ENCODE measurements around the gene ADGRL4. TPM values are rescaled to one million over a fixed set of nuclear protein-coding genes. Genes with fewer than 3 reads are reported as not detected.
"Not testable (repeated sequence)": the region's sequence is repeated elsewhere in the genome, so short reads cannot be mapped to it uniquely, and the experiment has no call there.

The ADGRL4 gene
- total RNA-seq, 2 experiments from 2014 or later = not detected

- Mint-ChIP-seq H3K4me3 (no peak overlapping the region), H3K9me3 (peaks cover 1% of the 10 kb centered on the region), H3K27ac (no peak overlapping the region), H3K27me3 (no peaks in the 10 kb centered on the region), H3K36me3 (no peaks in the 10 kb centered on the region), H3K4me1 (no peaks in the 10 kb centered on the region)
- no peak for DNase-seq
Observed at GRCh38 chr1:78980511-78980910, 26.0 kb downstream of the ADGRL4 start.

DNA sequence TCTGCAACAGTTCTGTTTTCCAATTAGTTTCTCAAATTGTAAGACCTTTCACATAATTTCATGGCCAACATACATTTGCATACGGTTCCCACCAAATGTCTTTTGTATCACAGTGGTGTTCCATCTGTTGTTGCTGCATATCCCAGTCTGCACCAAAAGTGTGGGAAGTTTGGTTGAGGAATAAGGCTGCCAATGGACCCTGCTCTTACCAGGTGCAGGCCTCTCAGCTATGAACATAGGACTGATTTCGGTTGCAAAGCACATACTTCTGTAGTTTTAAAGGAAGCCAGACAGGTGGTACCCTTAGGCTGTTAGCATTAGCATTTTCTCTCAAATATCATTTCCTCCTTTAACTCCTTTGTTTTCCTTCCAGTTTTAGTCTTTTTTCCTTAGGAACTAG is 33.8 kb downstream of the ADGRL4 start:
- H3K9me3 Mint-ChIP-seq = no peaks in the 10 kb centered on the region
- H3K27ac Mint-ChIP-seq = no peak overlapping the region
- no peaks in the 10 kb centered on the region for H3K27me3 Mint-ChIP-seq
- H3K4me1 Mint-ChIP-seq = no peaks in the 10 kb centered on the region
- no peaks in the 10 kb centered on the region for H3K36me3 Mint-ChIP-seq
- DNase-seq = no peak
- no peak overlapping the region for H3K4me3 Mint-ChIP-seq

GRCh38 chr1:78967091-78967490 is 39.4 kb downstream of the ADGRL4 start:
- not testable (repeated sequence) for H3K27me3 Mint-ChIP-seq, H3K27ac Mint-ChIP-seq, H3K36me3 Mint-ChIP-seq, H3K4me1 Mint-ChIP-seq, H3K4me3 Mint-ChIP-seq, DNase-seq, H3K9me3 Mint-ChIP-seq

DNA sequence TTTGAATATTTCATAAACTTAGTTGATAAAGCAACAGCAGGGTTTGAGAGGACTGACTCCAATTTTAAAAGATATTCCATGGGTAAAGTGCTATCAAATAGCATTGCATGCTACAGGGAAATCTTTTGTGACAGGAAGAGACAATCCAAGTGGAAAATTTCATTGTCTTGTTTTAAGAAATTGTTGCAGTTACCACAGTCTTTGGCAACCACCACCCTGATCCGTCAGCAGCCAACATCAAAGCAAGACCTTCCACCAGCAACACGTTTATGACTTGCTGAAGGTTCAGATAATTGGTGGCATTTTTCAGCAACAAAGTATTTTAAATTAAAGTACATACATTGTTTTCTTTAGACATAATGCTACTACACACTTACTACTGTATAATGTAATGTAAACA is 47.8 kb downstream of the ADGRL4 start:
- Mint-ChIP-seq H3K27ac (no peak overlapping the region), H3K27me3 (no peaks in the 10 kb centered on the region), H3K4me1 (no peaks in the 10 kb centered on the region), H3K4me3 (no peak overlapping the region), H3K9me3 (peaks cover 5% of the 10 kb centered on the region), H3K36me3 (no peaks in the 10 kb centered on the region)
- DNase-seq = no peak

DNA sequence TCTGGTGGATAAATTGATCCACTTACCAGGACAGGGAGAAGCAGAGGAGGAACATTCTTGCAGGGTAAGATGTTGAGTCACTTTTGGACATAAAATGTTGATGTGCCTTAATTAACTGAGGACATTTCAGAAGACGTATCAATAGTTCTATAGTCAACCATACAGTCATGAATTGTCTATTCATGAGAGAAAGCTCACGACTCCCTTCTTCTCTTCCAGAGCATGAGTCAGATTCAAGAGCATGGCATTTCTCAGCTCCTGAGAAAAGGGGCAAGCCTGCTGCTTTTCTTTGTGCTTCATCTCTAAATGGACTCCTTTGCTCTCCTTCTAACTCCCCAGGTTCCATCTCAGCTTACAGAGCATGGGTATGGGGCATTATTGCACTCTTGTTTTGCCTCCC is 55.7 kb downstream of the ADGRL4 start:
- Mint-ChIP-seq H3K27me3 (no peaks in the 10 kb centered on the region), H3K27ac (no peak overlapping the region), H3K9me3 (peaks cover 3% of the 10 kb centered on the region), H3K36me3 (no peaks in the 10 kb centered on the region), H3K4me1 (no peaks in the 10 kb centered on the region), H3K4me3 (no peak overlapping the region)
- DNase-seq = no peak

DNA sequence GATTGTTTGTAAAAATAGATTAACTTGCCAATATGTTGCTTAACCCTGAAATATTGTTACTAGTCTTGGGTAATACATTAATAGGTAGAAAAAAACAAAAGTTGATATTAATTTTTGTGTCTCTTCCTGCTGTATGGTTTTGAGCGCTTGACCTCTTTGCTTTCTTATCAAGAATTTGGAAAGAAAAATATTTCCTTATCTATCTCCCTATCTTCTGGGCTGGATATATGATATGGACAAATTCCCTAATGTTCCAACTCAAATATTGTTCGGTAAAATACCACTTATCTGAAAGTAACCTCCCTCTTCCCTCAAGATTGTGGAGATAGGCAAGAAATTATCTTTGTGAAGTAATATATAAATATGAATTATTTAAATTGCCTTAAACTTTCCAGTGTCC is 57.3 kb downstream of the ADGRL4 start:
- Mint-ChIP-seq H3K27me3 (no peaks in the 10 kb centered on the region), H3K27ac (no peak overlapping the region), H3K4me1 (no peaks in the 10 kb centered on the region), H3K4me3 (no peak overlapping the region), H3K9me3 (peaks cover 3% of the 10 kb centered on the region), H3K36me3 (no peaks in the 10 kb centered on the region)
- no peak for DNase-seq

- no peaks in the 10 kb centered on the region for H3K9me3 Mint-ChIP-seq
- H3K4me3 Mint-ChIP-seq = no peak overlapping the region
- H3K36me3 Mint-ChIP-seq = no peaks in the 10 kb centered on the region
- no peak overlapping the region for H3K27ac Mint-ChIP-seq
- no peaks in the 10 kb centered on the region for H3K27me3 Mint-ChIP-seq
- no peak for DNase-seq
- no peaks in the 10 kb centered on the region for H3K4me1 Mint-ChIP-seq
Observed at GRCh38 chr1:78919150-78919549, 87.4 kb downstream of the ADGRL4 start.

DNA sequence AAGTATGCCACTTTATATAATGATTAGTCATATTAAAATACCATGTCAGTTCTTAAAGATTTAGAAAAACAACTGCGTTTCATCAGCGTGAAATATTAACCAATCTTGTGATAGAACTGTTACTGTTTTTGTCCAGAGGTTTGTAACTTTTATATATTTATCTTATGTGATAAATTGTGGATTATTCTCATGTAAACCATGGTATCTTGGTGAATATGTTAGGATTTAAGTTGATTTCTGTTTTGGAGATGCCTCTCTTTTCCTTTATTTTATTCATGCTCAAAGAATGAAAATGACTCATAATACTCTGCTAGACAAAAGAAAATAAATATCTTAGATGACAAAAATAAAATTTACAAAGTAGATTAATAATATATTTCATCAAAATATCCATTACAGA is 88.4 kb downstream of the ADGRL4 start:
- H3K9me3 Mint-ChIP-seq = no peaks in the 10 kb centered on the region
- no peaks in the 10 kb centered on the region for H3K4me1 Mint-ChIP-seq
- H3K4me3 Mint-ChIP-seq = no peak overlapping the region
- no peak for DNase-seq
- H3K27ac Mint-ChIP-seq = no peak overlapping the region
- no peaks in the 10 kb centered on the region for H3K36me3 Mint-ChIP-seq
- H3K27me3 Mint-ChIP-seq = no peaks in the 10 kb centered on the region

DNA sequence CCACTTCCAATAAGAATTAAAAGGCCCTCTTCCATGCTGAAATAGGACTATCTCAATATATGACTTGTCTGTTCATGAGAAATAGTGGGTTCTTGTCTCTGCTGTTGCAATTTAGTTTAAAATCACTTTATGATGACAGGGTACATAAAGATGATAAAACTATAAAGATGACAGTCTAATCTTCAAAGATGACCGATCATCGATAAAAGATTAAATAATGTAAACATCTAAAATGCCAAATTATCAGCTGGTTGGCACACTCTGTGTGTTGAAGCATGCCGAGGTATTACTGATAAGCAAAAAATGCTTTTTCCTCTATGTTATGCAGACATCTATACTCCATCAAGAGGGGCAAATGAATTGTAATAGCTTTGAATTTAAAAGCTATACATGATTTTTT is 89.5 kb downstream of the ADGRL4 start:
- Mint-ChIP-seq H3K27ac (no peak overlapping the region), H3K4me1 (no peaks in the 10 kb centered on the region), H3K9me3 (no peaks in the 10 kb centered on the region), H3K27me3 (no peaks in the 10 kb centered on the region), H3K4me3 (no peak overlapping the region), H3K36me3 (no peaks in the 10 kb centered on the region)
- DNase-seq = no peak

- Mint-ChIP-seq H3K27me3 (no peaks in the 10 kb centered on the region), H3K4me1 (no peaks in the 10 kb centered on the region), H3K36me3 (no peaks in the 10 kb centered on the region), H3K4me3 (no peak overlapping the region), H3K27ac (no peak overlapping the region), H3K9me3 (no peaks in the 10 kb centered on the region)
- no peak for DNase-seq
Observed at GRCh38 chr1:78913950-78914349, 92.6 kb downstream of the ADGRL4 start.

DNA sequence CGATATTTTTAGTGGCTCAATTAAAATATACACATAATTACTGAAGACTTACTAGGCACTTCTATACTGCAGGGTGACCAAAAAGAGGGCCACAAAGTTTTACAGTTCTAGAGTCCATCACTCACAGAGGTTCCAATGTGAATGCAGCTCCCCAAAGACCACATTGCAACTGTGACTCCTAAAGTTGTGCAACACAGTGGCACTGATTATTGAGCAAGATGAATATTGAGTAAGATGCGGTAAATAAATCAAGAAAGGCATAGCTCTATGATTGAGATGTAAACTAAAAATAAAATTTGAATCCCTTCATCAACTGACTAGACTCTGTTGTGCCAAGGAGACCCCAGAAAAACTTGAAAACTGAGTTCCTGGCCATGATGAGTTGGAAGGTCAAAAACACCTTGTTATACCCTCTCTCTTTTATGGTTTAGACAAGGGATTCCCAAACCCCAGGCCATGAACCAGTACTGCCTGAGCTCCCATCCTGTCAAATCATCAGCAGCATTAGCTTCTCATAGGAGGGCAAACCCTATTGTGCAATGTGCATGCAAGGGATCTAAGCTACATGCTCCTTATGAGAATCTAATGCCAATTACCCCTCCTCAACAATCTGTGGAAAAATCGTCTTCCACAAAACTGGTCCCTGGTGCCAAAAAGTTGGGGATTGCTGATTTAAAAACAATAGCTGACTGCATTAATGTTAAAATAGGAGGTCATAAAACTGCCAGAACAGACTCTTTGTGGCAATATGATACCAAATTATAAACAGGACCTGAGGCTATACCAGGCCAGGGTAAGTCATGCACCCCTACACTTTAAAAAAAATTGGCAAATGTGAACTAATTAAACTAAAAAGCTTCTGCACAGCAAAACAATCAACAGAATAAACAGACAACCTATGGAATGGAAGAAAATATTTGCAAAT is 94.3 kb downstream of the ADGRL4 start:
- Mint-ChIP-seq H3K36me3 (no peaks in the 10 kb centered on the region), H3K27ac (no peak overlapping the region), H3K4me1 (no peaks in the 10 kb centered on the region)

DNA sequence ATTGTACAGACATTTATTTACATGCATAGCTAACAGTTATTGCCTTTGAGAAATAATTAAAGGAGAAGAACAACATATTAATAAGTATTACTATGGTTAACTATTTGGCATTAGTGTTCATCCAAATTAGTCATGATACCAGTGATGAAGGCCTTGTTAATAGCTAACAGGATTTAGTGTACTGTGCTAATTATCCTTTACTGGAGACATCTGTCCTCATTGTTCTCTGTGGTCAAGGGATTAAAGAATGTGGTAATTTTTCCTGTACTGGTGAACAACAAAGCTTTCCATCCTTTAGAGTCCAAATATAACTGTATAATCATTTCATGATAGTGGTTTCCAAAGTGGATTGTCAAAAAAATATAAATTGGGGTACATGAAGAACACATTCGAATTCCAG is 103.9 kb downstream of the ADGRL4 start:
- DNase-seq = no peak
- Mint-ChIP-seq H3K27ac (no peak overlapping the region), H3K4me1 (no peaks in the 10 kb centered on the region), H3K36me3 (no peaks in the 10 kb centered on the region), H3K27me3 (no peaks in the 10 kb centered on the region), H3K9me3 (no peaks in the 10 kb centered on the region), H3K4me3 (no peak overlapping the region)

More for the DNA sequence above, 94.3 kb downstream of the ADGRL4 start:
- DNase-seq = no peak
- Mint-ChIP-seq H3K4me3 (no peak overlapping the region), H3K9me3 (no peaks in the 10 kb centered on the region), H3K27me3 (no peaks in the 10 kb centered on the region)

- no peaks in the 10 kb centered on the region for H3K27me3 Mint-ChIP-seq
- no peaks in the 10 kb centered on the region for H3K36me3 Mint-ChIP-seq
- H3K4me1 Mint-ChIP-seq = no peaks in the 10 kb centered on the region
- DNase-seq = no peak
- no peaks in the 10 kb centered on the region for H3K9me3 Mint-ChIP-seq
- H3K27ac Mint-ChIP-seq = no peak overlapping the region
- no peak overlapping the region for H3K4me3 Mint-ChIP-seq
Observed at GRCh38 chr1:78894811-78895210, 111.7 kb downstream of the ADGRL4 start.

DNA sequence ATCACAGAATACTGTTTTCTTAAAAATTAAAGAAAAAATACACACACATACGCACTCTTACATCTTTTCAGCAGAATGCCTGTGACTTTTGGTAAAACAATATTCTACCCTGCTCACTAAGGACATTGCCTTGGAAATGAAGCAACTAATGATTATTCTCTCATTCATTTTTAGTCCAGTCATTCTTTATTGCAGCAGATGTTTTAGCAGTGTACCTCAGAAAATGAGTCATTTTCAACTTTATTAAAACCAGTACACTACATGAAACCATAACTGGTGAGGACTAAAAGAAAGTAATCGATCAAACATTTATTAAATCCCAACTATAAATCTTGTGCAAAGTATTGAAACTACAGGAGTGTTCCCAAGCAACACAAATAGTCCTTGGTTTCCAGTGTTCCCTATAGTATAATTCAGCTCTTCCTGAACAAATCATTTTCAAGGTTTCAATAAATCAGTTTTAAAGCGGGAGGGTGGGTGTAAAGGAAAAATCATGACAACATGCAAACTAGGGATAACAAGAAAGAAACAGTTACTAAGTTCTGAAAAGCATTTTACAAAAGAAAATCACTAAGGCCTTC is 114.2 kb downstream of the ADGRL4 start:
- Mint-ChIP-seq H3K27me3 (no peaks in the 10 kb centered on the region), H3K4me3 (no peak overlapping the region), H3K36me3 (no peaks in the 10 kb centered on the region), H3K27ac (no peak overlapping the region), H3K9me3 (no peaks in the 10 kb centered on the region), H3K4me1 (no peaks in the 10 kb centered on the region)
- DNase-seq = no peak

- no peaks in the 10 kb centered on the region for H3K4me1 Mint-ChIP-seq
- no peak overlapping the region for H3K4me3 Mint-ChIP-seq
- H3K9me3 Mint-ChIP-seq = no peaks in the 10 kb centered on the region
- no peaks in the 10 kb centered on the region for H3K36me3 Mint-ChIP-seq
- no peaks in the 10 kb centered on the region for H3K27me3 Mint-ChIP-seq
- H3K27ac Mint-ChIP-seq = no peak overlapping the region
- DNase-seq = no peak
Observed at GRCh38 chr1:78887458-78887857, 119.1 kb downstream of the ADGRL4 start.

Measured in activated naive CD8-positive, alpha-beta T cell treated with anti-CD3 and anti-CD28 coated beads for 36 hours (primary cell).